ENCODE results near the gene SLC17A3. TPM values are rescaled to one million over a fixed set of nuclear protein-coding genes. Genes with fewer than 3 reads are reported as not detected.

SLC17A3 gene
- total RNA-seq, 1 experiment from 2014 or later, result not detected

DNA sequence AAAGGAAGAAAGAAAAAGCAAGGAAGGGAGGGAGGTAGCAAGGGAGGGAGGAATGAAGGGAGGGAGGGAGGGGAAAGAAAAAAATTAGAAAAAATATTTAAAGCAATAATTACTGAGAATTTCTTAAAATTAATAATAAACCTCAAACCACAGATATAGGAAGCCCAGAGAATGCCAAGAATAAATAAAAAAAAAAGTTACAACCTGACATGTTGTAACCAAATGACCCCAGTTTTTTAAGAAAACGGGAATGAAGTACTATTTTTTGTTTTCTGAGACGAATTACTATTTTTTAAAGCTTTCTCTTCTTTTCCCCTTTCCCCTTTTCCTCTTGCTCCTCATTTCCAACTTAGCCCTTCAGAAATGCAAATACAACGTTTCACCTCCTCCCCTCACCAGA, 58.8 kb downstream of the SLC17A3 start:
- RAD21 ChIA-PET (ENCODE audit: low non-redundant PET in 1 of 2, low total read pairs in 2 of 2, uncharacterized antibody in 2 of 2, unreplicated experiment in 2 of 2), result no interaction called here
- DNase-seq (ENCODE audit: low read depth, low spot score) (no peak), ATAC-seq (no peak)
- Histone ChIP-seq H3K27me3 (ENCODE audit: insufficient read depth, low read length) (no peaks in the 10 kb centered on the region), H3K9me2 (ENCODE audit: insufficient read depth) (no peaks in the 10 kb centered on the region), H3K4me1 (ENCODE audit: control insufficient read depth in 1 of 2, insufficient read depth in 2 of 2, low read length in 2 of 2) (no peaks in the 10 kb centered on the region), H3K27ac (ENCODE audit: low read depth, low read length) (no peak overlapping the region), H3K9me3 (ENCODE audit: control insufficient read depth in 1 of 2, insufficient read depth in 1 of 2, low read depth in 1 of 2, low read length in 2 of 2) (no peaks in the 10 kb centered on the region), H3K4me2 (ENCODE audit: low read length) (no peak overlapping the region), H3K9ac (ENCODE audit: low read length) (no peak overlapping the region), H2AFZ (ENCODE audit: low read depth, low read length, poor library complexity, severe bottlenecking) (no peak overlapping the region), H3K4me3 (replicated peaks in 1 of 2; ENCODE audit: low read depth in 1 of 2, low read length in 2 of 2) (no peak overlapping the region), H3K36me3 (ENCODE audit: control insufficient read depth in 1 of 2, insufficient read depth in 2 of 2, low read length in 2 of 2) (no peaks in the 10 kb centered on the region), H4K20me1 (ENCODE audit: insufficient read depth) (no peaks in the 10 kb centered on the region), H3K79me2 (ENCODE audit: insufficient read depth, low read length) (no peaks in the 10 kb centered on the region)
- BruUV-seq (replicated peaks), result no TSS peak
- TF ChIP-seq POLR2AphosphoS5 (IDR thresholded peaks at IDR 0.05; ENCODE audit: low read depth, low read length) (no peak), FOSL1 (IDR thresholded peaks at IDR 0.05; ENCODE audit: low read depth) (no peak), POLR2A (IDR thresholded peaks at IDR 0.05; ENCODE audit: borderline replicate concordance, extremely low read depth, insufficient read depth, insufficient read length) (no peak), YY1 (IDR thresholded peaks at IDR 0.05; ENCODE audit: extremely low read depth, insufficient replicate concordance, low read depth, low read length) (no peak), EGR1 (IDR thresholded peaks at IDR 0.05; ENCODE audit: low read depth) (no peak), EZH2phosphoT487 (IDR thresholded peaks at IDR 0.05; ENCODE audit: borderline replicate concordance) (no peak), EZH2 (IDR thresholded peaks at IDR 0.05) (no peak), SP1 (IDR thresholded peaks at IDR 0.05; ENCODE audit: low read depth) (no peak), TCF7L2 (IDR thresholded peaks at IDR 0.05; ENCODE audit: borderline replicate concordance, extremely low read depth, insufficient read depth, insufficient read length) (no peak), JUND (IDR thresholded peaks at IDR 0.05) (no peak), ELF1 (IDR thresholded peaks at IDR 0.05; ENCODE audit: borderline replicate concordance, low read depth) (no peak), CBX3 (IDR thresholded peaks at IDR 0.05; ENCODE audit: low read depth) (no peak), ZFX (IDR thresholded peaks at IDR 0.05) (no peak), ZNF274 (IDR thresholded peaks at IDR 0.05; ENCODE audit: low read depth, low read length) (no peak), SIN3A (IDR thresholded peaks at IDR 0.05; ENCODE audit: low read depth) (no peak), RAD21 (IDR thresholded peaks at IDR 0.05; ENCODE audit: low read depth) (no peak)
- TF ChIP-seq, protein P1, sequence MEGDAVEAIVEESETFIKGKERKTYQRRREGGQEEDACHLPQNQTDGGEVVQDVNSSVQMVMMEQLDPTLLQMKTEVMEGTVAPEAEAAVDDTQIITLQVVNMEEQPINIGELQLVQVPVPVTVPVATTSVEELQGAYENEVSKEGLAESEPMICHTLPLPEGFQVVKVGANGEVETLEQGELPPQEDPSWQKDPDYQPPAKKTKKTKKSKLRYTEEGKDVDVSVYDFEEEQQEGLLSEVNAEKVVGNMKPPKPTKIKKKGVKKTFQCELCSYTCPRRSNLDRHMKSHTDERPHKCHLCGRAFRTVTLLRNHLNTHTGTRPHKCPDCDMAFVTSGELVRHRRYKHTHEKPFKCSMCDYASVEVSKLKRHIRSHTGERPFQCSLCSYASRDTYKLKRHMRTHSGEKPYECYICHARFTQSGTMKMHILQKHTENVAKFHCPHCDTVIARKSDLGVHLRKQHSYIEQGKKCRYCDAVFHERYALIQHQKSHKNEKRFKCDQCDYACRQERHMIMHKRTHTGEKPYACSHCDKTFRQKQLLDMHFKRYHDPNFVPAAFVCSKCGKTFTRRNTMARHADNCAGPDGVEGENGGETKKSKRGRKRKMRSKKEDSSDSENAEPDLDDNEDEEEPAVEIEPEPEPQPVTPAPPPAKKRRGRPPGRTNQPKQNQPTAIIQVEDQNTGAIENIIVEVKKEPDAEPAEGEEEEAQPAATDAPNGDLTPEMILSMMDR (IDR thresholded peaks at IDR 0.05 in 2 of 3, conservative IDR thresholded peaks at IDR 0.05 in 1 of 3; ENCODE audit: borderline replicate concordance in 1 of 3, insufficient read depth in 1 of 3, low read depth in 2 of 3, low read length in 2 of 3), result no peak
- TF ChIP-seq, protein P2, sequence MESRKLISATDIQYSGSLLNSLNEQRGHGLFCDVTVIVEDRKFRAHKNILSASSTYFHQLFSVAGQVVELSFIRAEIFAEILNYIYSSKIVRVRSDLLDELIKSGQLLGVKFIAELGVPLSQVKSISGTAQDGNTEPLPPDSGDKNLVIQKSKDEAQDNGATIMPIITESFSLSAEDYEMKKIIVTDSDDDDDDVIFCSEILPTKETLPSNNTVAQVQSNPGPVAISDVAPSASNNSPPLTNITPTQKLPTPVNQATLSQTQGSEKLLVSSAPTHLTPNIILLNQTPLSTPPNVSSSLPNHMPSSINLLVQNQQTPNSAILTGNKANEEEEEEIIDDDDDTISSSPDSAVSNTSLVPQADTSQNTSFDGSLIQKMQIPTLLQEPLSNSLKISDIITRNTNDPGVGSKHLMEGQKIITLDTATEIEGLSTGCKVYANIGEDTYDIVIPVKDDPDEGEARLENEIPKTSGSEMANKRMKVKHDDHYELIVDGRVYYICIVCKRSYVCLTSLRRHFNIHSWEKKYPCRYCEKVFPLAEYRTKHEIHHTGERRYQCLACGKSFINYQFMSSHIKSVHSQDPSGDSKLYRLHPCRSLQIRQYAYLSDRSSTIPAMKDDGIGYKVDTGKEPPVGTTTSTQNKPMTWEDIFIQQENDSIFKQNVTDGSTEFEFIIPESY (IDR thresholded peaks at IDR 0.05; ENCODE audit: extremely low read depth, insufficient replicate concordance, low read length), result no peak
- TF ChIP-seq, protein P3, sequence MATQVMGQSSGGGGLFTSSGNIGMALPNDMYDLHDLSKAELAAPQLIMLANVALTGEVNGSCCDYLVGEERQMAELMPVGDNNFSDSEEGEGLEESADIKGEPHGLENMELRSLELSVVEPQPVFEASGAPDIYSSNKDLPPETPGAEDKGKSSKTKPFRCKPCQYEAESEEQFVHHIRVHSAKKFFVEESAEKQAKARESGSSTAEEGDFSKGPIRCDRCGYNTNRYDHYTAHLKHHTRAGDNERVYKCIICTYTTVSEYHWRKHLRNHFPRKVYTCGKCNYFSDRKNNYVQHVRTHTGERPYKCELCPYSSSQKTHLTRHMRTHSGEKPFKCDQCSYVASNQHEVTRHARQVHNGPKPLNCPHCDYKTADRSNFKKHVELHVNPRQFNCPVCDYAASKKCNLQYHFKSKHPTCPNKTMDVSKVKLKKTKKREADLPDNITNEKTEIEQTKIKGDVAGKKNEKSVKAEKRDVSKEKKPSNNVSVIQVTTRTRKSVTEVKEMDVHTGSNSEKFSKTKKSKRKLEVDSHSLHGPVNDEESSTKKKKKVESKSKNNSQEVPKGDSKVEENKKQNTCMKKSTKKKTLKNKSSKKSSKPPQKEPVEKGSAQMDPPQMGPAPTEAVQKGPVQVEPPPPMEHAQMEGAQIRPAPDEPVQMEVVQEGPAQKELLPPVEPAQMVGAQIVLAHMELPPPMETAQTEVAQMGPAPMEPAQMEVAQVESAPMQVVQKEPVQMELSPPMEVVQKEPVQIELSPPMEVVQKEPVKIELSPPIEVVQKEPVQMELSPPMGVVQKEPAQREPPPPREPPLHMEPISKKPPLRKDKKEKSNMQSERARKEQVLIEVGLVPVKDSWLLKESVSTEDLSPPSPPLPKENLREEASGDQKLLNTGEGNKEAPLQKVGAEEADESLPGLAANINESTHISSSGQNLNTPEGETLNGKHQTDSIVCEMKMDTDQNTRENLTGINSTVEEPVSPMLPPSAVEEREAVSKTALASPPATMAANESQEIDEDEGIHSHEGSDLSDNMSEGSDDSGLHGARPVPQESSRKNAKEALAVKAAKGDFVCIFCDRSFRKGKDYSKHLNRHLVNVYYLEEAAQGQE (IDR thresholded peaks at IDR 0.05; ENCODE audit: low read depth), result no peak
- TF ChIP-seq, protein P4, sequence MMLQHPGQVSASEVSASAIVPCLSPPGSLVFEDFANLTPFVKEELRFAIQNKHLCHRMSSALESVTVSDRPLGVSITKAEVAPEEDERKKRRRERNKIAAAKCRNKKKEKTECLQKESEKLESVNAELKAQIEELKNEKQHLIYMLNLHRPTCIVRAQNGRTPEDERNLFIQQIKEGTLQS (IDR thresholded peaks at IDR 0.05), result no peak
- intact Hi-C loops (cut with micrococcal nuclease), result no loop called here
- POLR2A ChIA-PET, result no interaction called here
- CTCF ChIA-PET, result no interaction called here
